Measurements from ENCODE around the gene CCN2.

- TF ChIP-seq POLR2A (IDR thresholded peaks at IDR 0.05) (no peak), CTCF (IDR thresholded peaks at IDR 0.05 in 4 of 5, conservative IDR thresholded peaks at IDR 0.05 in 1 of 5) (no peak)
Observed at GRCh38 chr6:131898718-131899117, 52.5 kb downstream of the CCN2 start.
